GM21825 (cell line): Measurements from ENCODE around the gene TOX2.
A peak's percentile ranks its signal among the peaks of the same experiment; 100 is the strongest.

ENCODE experiments used
- ATAC-seq: cut with Tn5 transposase; IDR thresholded peaks from one replicate; pipeline ENCODE4 v1.9.1; 2021; ENCODE audit warnings: mild to moderate bottlenecking, moderate library complexity; ENCODE audit not compliant: unreplicated experiment

Gene TOX2

GRCh38 chr20:43915211-43916072 lies 790 bp downstream of the TOX2 start:
- ATAC-seq = peak; percentile 7

- no peak for ATAC-seq
These were observed 1.6 kb downstream of the TOX2 start for GRCh38 chr20:43916073-43916880.

DNA sequence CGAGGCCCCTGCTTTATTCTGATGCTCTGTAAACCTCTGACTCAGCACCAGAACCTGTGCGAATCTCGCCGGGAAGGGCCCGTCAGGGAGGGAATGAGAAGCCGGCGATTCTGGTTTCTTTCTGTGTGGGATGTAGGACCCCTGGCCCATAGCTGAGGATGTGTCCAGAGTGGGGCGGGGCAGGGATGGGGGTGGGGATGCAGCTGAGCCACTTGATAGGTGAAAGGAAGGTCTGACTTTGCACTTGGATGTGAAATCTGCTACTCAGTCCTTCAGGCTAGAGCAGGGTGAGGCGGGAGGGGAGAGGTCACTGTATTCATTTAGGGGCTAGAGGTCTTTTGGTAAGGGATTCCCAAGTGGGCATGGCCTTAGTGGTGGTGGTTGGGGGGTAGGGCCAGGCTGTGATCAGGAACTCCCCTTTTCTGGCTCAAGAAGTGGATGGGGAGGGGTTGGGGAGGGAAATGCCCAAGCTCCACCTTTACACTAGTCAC lies 2.3 kb downstream of the TOX2 start:
- no peak for ATAC-seq

DNA sequence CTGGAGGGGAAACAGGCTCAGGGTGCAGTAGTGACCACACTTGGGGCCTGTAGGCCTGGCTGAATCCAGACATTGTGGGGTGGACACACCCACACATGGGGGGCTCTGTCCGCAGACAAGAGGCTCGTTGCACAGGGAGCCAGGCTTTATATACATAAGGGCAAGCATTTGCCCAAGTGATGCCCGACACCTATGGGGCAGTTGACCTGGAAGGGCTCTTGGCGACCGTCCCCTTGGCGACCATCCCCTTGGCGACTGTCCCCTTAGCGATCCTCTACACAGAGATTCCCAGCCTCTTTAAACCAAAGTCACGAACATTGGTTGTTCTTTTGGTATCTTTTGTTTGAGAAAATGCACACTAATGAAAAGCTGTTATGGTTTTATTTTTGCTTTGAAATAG lies 2.7 kb downstream of the TOX2 start:
- no peak for ATAC-seq

- ATAC-seq = no peak
These were observed 5.2 kb downstream of the TOX2 start for GRCh38 chr20:43919686-43920403.

- no peak for ATAC-seq
These were observed 6.1 kb downstream of the TOX2 start for GRCh38 chr20:43920797-43921196.

- no peak for ATAC-seq
These were observed 6.7 kb downstream of the TOX2 start for GRCh38 chr20:43921227-43921780.

DNA sequence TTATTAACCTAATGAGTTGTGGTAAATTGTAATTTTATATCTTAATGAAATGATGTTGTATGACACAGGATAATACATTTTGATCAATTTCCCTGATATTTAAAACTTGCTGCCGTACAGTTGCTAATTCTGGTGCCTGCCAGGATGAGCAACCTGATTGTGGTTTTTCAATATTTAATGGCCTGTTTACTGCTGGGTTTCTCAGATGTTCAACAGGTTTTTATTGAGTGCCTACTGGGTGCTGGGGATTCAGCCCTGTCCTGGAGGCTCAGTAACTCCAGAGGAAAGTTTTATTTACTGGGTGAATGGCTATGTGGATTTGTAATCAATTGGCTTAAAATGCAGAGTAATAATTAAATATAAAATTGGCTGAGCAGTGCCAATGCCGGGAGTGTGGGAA lies 8.0 kb downstream of the TOX2 start:
- no peak for ATAC-seq

DNA sequence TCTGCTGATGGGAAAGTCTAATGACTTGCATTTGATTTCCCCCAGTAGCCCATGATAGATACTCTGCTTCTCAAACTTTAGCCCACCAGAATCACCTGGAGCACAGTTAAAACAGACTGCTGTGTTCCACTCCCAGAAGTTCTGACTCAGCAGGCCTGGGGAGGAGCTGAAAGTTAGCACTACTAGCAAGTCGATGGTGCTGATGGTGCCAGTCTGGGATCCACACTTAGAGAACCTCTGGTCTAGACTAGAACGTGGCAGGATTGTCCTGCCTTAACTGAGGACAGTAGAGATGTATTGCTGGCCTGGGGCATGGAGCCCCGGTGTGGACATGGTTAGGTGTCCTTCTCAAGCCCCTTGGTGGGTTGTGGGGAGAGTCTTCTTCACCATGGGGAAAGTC lies 8.7 kb downstream of the TOX2 start:
- ATAC-seq = no peak

- no peak for ATAC-seq
These were observed 9.3 kb downstream of the TOX2 start for GRCh38 chr20:43923917-43924316.

- no peak for ATAC-seq
These were observed 10.6 kb downstream of the TOX2 start for GRCh38 chr20:43925215-43925614.

- no peak for ATAC-seq
These were observed 11.1 kb downstream of the TOX2 start for GRCh38 chr20:43925801-43926200.

DNA sequence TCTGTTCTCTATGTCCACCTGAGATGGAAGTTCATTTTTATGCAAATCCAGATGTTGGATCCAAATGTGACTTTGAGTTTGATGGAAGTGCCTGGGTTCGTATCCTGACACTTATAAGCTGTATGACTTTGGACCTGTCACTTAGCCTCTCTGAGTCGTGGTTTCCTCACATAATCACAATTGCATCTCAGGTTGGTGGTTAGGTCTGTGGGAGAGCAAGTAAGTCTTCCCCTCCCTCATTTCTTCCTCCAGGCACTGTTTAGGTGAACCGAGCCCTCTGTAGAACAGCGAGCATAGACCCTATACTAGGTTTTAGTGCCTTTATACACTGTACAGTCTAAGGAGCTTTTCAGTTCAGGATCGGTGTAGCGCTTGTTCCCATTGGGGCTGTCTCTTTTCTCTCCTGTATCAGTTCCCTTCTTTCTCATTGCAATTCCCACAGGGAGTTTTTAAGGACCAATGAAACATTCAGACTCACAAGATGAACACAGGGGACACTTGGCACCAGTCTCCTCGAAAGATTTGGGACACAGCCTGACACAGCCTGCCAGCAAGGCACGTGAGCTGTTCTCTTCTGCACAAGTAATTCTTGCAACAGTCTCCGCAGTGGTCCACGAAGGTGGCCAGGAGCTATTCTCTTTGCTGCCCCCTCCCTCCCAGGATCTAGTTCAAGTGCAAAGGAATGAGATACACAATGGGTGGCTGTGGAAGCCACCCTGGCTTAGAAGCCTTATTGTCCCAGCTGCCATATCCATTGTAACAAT lies 11.8 kb downstream of the TOX2 start:
- ATAC-seq = no peak

- ATAC-seq = no peak
These were observed 17.3 kb downstream of the TOX2 start for GRCh38 chr20:43931976-43932375.

- ATAC-seq = no peak
These were observed 20.2 kb downstream of the TOX2 start for GRCh38 chr20:43934833-43935232.

DNA sequence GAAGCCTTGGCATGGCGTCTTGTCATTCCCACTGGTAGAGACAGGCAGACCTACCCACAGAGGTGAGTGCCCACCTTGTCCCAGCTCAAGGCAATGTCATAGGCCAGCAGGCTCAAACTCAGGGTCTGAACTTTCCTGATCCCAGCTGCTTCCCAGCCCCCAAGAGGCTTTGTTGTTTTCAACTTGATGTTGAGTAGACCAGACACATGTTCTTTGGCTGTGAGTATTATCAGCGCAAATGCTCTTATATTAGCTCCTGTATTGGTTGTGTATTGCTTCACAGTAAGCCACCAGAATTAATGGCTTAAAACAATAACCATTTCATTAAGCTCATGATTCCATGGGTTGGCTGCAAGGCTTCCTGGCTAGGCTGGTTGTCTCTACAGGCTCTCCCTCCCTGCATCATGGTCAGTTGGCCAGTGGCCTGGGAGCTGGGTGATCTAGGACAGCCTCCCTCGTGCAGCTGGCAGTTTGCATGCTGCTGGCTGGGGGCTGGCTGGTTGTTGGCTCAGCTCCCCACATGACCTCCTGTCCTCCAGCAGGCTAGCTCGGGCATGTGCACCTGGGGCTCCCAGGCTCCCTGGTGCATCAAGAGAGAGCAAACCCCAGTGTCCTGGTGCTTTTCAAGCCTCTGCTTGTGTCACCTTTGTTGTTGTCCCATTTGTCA lies 21.6 kb downstream of the TOX2 start:
- no peak for ATAC-seq

DNA sequence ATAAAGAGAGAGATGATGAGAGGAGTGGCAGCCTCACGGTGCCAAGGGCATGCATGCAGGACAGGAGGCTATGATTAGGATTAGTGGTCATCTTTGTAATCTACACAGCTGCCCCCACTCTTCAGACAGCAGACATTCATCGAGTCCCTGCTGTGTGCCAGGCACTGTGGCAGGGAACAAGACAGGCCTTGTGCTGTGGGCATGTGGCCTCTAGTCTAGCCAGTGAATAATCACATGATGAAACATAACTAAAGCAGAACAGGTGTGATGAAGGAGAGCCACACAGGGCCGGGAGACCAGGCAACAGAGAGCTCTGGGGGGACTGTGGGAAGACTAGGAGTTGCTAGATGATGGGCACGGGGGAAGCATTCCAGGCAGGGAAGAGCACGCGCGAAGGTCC lies 22.2 kb downstream of the TOX2 start:
- ATAC-seq = no peak

GRCh38 chr20:43937591-43937990 lies 22.9 kb downstream of the TOX2 start:
- no peak for ATAC-seq

GRCh38 chr20:43938017-43938655 lies 23.5 kb downstream of the TOX2 start:
- ATAC-seq = no peak
